Spinal cord (tissue), 10 donors: ENCODE results near the gene NEDD4L. TPM values are rescaled to one million over a fixed set of nuclear protein-coding genes. Genes with fewer than 3 reads are reported as not detected.

Experiments used
- DNase-seq, 6 donors: peaks; one replicate each; pipeline versions ENCODE4 v3.0.0 to v3.0.0-alpha.2; 2013 to 2015; ENCODE audit warnings: low spot score in 6 of 6, low read depth in 4 of 6
- H3K27ac ChIP-seq: one replicate; pipeline ENCODE4 v1.5.1; 2013; ENCODE audit warnings: low read depth, low read length, control low read depth
- H3K27me3 ChIP-seq: one replicate; pipeline ENCODE4 v1.6.1; 2013; ENCODE audit warnings: low read length; ENCODE audit not compliant: control insufficient read depth, insufficient read depth
- H3K36me3 ChIP-seq: one replicate; pipeline ENCODE4 v1.6.1; 2013; ENCODE audit warnings: low read length; ENCODE audit not compliant: control insufficient read depth, insufficient read depth
- H3K4me1 ChIP-seq: one replicate; pipeline ENCODE4 v1.6.1; 2013; ENCODE audit warnings: low read length; ENCODE audit not compliant: control insufficient read depth, insufficient read depth
- H3K4me3 ChIP-seq: one replicate; pipeline ENCODE4 v1.5.1; 2013; ENCODE audit warnings: low read depth, low read length, control low read depth
- H3K9me3 ChIP-seq: one replicate; pipeline ENCODE4 v1.6.1; 2013; ENCODE audit warnings: low read length; ENCODE audit not compliant: control insufficient read depth, insufficient read depth
- WGBS: methylation state at CpG from one replicate; pipeline ENCODE4 v1.1.5; 2013; ENCODE audit warnings: missing lambda C conversion rate; ENCODE audit not compliant: insufficient coverage; 5-methylcytosine and 5-hydroxymethylcytosine counted together
- polyA plus RNA-seq, 2 donors: library from polyadenylated mRNA; unstranded; fragments of 120-200 nt; gene quantifications; one replicate each; pipeline ENCODE4 v1.2.1, GENCODE V29; 2013; ENCODE audit not compliant: insufficient read length in 2 of 2
- total RNA-seq, 2 donors: library from RNA; depleted of rRNA in 1 of 2; stranded (reverse); fragments of 120-200 nt in 1 of 2; fragments of >200 nt in 1 of 2; gene quantifications; one replicate each; pipeline versions ENCODE4 v1.2.3 to v1.2.4, GENCODE V29; 2013 to 2014
- donor health status: healthy.

The NEDD4L gene
- total and polyA plus RNA-seq, 4 donors = 33.8 to 51.7 (median 49.7) TPM

DNA sequence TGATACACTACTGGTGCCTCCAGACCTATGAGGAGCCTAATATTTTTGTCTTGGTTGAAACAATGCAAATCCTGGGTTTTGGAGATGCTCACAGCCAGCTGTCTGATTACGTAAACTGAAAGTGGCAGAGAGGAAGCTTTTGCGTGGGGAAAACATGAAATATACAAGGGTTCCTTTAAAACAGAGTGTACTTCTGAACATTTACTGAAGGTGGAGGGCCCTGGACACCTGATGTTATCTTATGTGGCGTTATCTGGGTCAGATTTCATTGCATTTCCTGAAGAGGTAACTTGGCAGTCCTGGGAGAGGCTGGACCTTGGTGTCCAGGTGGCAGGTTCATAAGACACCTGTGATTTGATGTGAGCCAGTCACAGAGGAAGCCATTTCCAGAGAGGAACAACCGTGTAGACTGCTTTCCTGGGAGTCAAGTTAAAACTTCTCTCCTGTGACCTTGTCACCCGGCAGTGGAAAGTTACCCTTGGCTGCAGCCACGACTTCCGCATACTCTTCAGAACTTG is 105.0 kb downstream of the NEDD4L start:
- Histone ChIP-seq H3K9me3 (no peaks in the 10 kb centered on the region), H3K4me1 (peaks cover 12% of the 10 kb centered on the region), H3K27me3 (no peaks in the 10 kb centered on the region), H3K36me3 (no peaks in the 10 kb centered on the region), H3K27ac (no peak overlapping the region), H3K4me3 (no peak overlapping the region)
- no peak for DNase-seq
- WGBS = 78% methylated on average over 7 of the region's 7 CpGs

DNA sequence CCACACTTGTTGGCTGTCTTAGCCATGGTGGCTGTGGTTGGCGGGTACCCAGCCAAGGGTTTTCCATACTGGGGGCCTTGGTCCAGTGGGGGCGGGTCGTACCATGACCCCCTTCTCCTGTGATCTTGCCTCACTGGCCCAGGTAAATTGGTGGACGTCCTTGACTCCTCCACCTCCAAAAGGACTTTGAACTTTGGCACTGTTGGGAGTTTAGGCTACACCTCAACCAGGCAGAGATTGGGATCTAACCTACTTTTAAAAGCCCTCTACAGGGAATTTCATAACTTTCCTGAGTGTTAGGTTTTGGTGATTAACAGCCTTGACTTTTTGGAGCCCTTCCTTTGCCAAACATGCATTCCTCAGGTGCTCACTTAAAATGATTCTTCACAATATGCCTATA is 106.7 kb downstream of the NEDD4L start:
- no peaks in the 10 kb centered on the region for H3K9me3 ChIP-seq
- no peak for DNase-seq
- H3K27ac ChIP-seq = no peak overlapping the region
- H3K36me3 ChIP-seq = no peaks in the 10 kb centered on the region
- H3K4me1 ChIP-seq = peaks cover 12% of the 10 kb centered on the region
- 94% methylated on average over 4 of the region's 4 CpGs for WGBS
- no peaks in the 10 kb centered on the region for H3K27me3 ChIP-seq
- H3K4me3 ChIP-seq = no peak overlapping the region

DNA sequence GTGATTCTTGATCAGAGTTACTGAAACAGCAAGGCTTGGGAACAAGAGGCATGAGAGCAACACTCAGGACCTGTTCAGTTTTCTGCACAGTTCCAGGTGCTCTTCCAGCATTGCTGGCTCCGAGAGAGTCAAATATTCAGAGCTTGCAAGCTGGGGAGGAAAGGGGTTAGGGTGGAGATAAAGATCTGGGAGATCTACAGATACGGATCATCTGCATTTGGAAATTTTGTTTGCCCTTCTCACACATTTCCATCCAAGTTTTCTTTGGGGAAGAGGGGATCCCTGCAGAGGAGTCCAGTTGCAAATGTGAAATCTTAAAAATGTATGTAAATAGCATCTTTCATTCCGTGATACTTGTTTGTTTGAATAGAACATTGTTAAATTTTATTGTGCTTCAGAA is 108.2 kb downstream of the NEDD4L start:
- H3K27ac ChIP-seq = no peak overlapping the region
- no CpG with 5 or more reads among the region's 3 CpGs for WGBS
- H3K9me3 ChIP-seq = no peaks in the 10 kb centered on the region
- H3K36me3 ChIP-seq = no peaks in the 10 kb centered on the region
- no peaks in the 10 kb centered on the region for H3K27me3 ChIP-seq
- DNase-seq = no peak
- H3K4me1 ChIP-seq = peaks cover 4% of the 10 kb centered on the region
- H3K4me3 ChIP-seq = no peak overlapping the region

DNA sequence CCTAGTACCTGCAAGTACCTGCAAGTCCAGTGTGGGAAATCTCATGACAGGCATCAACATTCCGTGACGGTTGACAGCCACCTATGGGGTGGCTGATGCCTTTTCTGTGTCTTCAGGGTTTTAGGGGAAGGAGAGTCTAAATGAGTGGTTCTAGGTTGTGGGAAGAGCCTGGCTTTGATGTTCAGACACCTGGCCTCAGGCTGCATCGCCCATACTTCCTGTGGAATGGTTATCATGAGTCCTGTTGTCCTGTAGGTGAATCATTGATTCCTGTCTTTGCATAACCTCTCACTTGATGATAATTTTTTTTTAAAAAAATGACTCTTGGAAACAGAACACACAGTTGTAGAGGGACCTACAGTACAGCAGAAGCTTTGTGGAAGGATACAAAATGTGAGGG is 108.9 kb downstream of the NEDD4L start:
- Histone ChIP-seq H3K4me1 (peaks cover under 1% of the 10 kb centered on the region), H3K27ac (no peak overlapping the region), H3K4me3 (no peak overlapping the region), H3K27me3 (no peaks in the 10 kb centered on the region), H3K9me3 (no peaks in the 10 kb centered on the region), H3K36me3 (no peaks in the 10 kb centered on the region)
- WGBS = 100% methylated on average over 2 of the region's 3 CpGs
- no peak for DNase-seq

DNA sequence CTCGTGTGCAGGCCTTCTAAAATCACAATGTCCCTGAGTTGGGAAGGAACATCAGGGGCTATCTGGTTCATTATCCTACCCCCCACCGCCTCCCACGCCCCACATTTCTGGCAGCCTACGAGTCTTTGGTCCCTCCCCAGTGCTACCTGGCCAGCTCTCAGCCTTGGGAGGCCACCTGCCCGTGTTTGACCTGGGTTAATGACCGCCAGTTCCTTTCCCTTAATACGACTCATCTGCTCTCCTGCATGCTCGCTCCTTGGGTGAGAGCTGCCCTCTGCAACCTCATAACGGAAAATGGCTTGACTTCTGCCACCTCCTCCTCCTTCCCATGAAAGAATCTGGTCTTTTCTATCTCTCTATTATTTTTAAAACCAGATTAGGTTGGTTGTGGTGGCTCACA is 112.5 kb downstream of the NEDD4L start:
- WGBS = 86% methylated on average over 7 of the region's 9 CpGs
- H3K27me3 ChIP-seq = no peaks in the 10 kb centered on the region

DNA sequence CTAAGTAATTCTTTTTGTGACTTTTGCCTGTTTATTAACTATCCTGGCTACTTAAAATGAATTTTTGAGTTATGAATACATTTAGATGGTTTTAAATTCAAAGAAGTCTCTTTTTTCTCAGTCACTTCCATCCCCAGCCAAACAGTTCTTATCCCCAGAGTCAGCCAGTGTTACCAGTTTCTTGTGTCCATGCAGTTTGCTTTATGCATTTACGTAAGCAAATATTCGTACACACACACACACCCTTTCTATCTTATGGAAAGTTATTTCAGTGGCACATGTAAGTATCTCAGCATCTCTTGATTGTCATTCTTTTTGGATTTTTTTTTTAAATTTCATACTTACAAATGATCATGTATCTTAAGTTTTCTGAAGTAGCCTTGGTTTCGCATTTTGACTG is 113.2 kb downstream of the NEDD4L start:
- H3K9me3 ChIP-seq = no peaks in the 10 kb centered on the region
- H3K4me3 ChIP-seq = no peak overlapping the region
- no peaks in the 10 kb centered on the region for H3K27me3 ChIP-seq
- no peak for DNase-seq
- no peaks in the 10 kb centered on the region for H3K4me1 ChIP-seq
- H3K36me3 ChIP-seq = peaks cover 3% of the 10 kb centered on the region
- WGBS = no CpG with 5 or more reads among the region's 3 CpGs
- H3K27ac ChIP-seq = no peak overlapping the region

More for the DNA sequence above, 112.5 kb downstream of the NEDD4L start:
- H3K36me3 ChIP-seq = no peaks in the 10 kb centered on the region
- H3K27ac ChIP-seq = no peak overlapping the region
- H3K9me3 ChIP-seq = no peaks in the 10 kb centered on the region
- H3K4me3 ChIP-seq = no peak overlapping the region
- H3K4me1 ChIP-seq = no peaks in the 10 kb centered on the region
- DNase-seq = no peak

DNA sequence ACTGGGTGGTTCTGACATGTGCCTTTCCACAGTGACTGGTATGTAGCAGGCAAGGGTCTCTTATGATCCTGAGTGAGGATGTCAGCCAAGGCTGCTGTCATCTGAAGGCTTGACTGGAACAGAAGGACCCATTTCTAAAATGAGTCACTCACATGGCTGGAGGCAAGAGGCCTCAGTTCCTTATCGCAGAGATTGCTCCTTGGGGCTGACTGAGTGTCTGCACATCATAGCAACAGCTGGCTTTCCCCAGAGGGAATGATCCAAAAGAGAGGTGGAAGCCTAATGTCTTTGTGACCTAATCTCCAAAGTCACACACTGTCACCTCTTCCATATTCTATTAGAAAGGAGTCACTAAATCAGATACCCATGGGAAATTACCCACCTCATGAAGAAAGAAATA is 114.0 kb downstream of the NEDD4L start:
- 100% methylated on average over 1 of the region's 1 CpG for WGBS
- H3K27ac ChIP-seq = no peak overlapping the region
- H3K36me3 ChIP-seq = peaks cover 4% of the 10 kb centered on the region
- no peaks in the 10 kb centered on the region for H3K4me1 ChIP-seq
- H3K9me3 ChIP-seq = no peaks in the 10 kb centered on the region
- H3K4me3 ChIP-seq = no peak overlapping the region
- no peak for DNase-seq
- no peaks in the 10 kb centered on the region for H3K27me3 ChIP-seq

DNA sequence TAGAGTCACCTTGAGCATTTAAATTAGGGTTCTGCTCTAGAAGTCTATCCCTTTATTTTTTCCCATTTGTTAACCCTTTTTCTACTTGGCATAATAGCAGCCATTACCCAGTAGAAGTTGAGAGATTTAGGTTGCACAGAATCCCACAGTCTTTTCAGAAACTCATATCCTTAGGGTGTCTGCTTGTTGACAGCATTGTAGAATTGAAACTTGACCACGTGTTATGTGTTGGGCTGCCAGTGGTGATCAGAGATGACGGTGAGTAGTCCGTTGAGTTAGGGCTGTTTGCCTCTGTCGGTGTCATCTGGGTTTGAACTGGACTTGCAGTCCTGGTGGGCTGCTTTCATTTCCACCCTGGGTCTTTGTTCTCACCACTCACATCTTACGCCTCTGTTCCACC is 114.4 kb downstream of the NEDD4L start:
- Histone ChIP-seq H3K4me1 (no peaks in the 10 kb centered on the region), H3K27ac (no peak overlapping the region), H3K4me3 (no peak overlapping the region), H3K27me3 (no peaks in the 10 kb centered on the region), H3K9me3 (no peaks in the 10 kb centered on the region), H3K36me3 (peaks cover 4% of the 10 kb centered on the region)
- no peak for DNase-seq
- WGBS = 97% methylated on average over 4 of the region's 5 CpGs

DNA sequence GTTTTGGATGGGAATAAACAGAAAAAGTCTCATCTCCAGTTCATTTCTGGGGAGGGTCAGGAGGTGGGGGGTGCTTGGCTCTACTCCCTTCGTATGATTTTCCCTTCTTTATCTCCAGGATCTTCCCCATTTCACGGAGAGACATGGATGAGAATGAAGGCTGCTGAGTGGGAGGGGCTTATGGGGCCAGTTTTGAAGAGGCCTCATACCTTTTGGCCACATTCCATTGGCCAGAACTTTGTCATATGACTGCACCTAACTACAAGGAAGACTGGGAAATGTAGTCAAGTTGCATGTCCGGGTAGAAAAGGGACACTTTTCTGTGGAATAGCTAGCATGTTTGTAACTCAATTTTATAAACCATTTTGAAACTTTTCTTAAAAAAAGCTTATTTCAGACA is 117.6 kb downstream of the NEDD4L start:
- DNase-seq = no peak
- Histone ChIP-seq H3K27ac (no peak overlapping the region), H3K4me3 (no peak overlapping the region), H3K4me1 (no peaks in the 10 kb centered on the region), H3K27me3 (no peaks in the 10 kb centered on the region), H3K36me3 (peaks cover 4% of the 10 kb centered on the region), H3K9me3 (no peaks in the 10 kb centered on the region)
- no CpG with 5 or more reads among the region's 3 CpGs for WGBS

DNA sequence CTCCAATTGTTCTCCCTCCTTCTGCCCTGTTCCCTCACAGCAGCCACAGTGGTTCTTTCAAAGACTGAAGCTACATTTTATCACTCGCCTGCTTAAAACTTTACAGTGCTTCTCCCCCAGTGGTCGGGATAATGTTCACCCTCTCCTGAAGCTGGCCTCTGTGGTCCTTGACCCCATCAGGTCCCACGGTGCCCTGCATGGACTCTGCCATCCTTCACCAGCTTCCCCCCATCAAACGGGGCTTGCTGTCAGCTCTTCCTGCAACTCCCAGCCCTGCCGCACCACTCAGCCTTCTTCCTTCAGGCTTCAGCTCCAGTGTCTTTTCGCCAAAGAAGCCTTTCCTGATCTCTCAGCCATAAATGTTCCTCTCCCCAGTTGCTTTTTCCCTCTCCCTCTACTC is 118.1 kb downstream of the NEDD4L start:
- H3K27ac ChIP-seq = no peak overlapping the region
- no peaks in the 10 kb centered on the region for H3K9me3 ChIP-seq
- H3K36me3 ChIP-seq = peaks cover 4% of the 10 kb centered on the region
- no peak overlapping the region for H3K4me3 ChIP-seq
- no peaks in the 10 kb centered on the region for H3K4me1 ChIP-seq
- whole genome bisulfite sequencing = 89% methylated on average over 6 of the region's 6 CpGs
- H3K27me3 ChIP-seq = no peaks in the 10 kb centered on the region
- DNase-seq = no peak
